NT2/D1 (cell line): ENCODE data around the gene EFHC1.

Experiments used
- SUZ12 ChIP-seq: IDR thresholded peaks from 2 replicates; pipeline ENCODE4 v1.6.1; 2011; ENCODE audit not compliant: insufficient read length, insufficient read depth; ENCODE audit errors: extremely low read depth
- YY1 ChIP-seq: IDR thresholded peaks from 2 replicates; pipeline ENCODE4 v1.6.1; 2011; ENCODE audit not compliant: insufficient read length, insufficient read depth

DNA sequence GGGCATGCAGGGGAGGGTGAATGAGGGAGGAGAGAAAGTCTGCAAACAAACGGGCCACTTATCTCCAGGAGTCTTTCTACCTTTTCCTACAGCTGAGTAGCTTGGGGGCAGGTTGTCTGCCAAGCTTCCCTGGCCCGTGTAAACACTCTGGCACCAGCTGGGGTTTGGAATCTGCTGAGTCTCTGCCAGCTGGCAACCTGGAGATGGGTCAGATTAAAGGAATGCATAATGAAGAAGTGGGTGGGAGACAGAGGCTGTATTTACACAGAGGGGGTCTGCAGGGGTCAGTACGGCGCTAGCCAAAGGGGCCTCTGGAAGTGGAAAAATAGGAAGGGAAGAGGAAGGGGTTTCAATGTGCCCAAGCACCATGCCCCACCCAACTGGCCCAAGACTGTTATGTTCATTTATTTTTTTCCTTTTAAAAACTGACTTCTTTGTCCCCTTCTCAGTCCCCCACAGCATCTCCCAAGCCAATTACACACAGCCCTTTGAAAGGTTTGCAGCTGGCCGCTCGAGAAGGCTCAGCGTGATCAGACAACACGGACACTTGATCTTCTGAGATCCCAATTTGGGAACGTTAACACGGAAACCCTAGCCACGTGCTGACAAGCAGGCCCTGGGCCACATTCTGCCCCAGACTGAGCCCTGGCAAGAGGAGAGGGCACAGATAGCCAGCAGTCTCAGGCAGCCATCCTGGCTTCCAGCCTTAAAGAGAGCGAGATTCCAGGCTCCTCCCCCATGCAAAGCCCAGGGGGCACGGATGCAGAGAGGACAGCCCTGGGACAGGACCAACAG is 131.5 kb downstream of the EFHC1 start:
- TF ChIP-seq YY1 (no peak), SUZ12 (no peak)
